Measurements from ENCODE around the gene LHCGR. TPM values are rescaled to one million over a fixed set of nuclear protein-coding genes. Genes with fewer than 3 reads are reported as not detected.

The LHCGR gene
- polyA plus RNA-seq, 1 donor from 2014 or later, result not detected

DNA sequence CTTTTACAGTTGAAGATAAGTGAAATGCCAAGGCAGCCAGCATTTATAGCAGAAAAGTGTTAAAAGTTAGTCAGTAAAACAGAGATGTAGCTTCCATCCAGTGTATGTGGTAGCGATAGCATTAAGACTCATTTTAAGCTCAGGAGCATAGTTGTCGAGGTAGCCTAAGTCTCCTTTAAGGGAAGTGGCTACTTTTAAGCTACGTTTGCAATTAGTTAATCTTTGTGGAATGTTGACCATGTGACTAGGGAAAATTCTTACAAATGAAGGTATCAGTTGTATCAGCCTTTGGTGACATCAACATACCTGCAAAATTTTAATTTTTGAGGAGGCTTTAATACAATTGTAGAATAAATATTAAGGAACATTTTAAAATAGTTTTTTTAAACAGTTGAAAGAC is 61.9 kb downstream of the LHCGR start:
- no peak for TF ChIP-seq EP300 (conservative IDR thresholded peaks at IDR 0.05; ENCODE audit: poor library complexity, severe bottlenecking)
- TF ChIP-seq TAF1 (IDR thresholded peaks at IDR 0.05; ENCODE audit: low read depth), result no peak
- TF ChIP-seq SMC3 (conservative IDR thresholded peaks at IDR 0.05; ENCODE audit: poor library complexity), result no peak
- TF ChIP-seq MXI1 (conservative IDR thresholded peaks at IDR 0.05; ENCODE audit: poor library complexity, severe bottlenecking), result no peak
- no peak for TF ChIP-seq POLR2AphosphoS5 (IDR thresholded peaks at IDR 0.05)
- TF ChIP-seq, protein P1, sequence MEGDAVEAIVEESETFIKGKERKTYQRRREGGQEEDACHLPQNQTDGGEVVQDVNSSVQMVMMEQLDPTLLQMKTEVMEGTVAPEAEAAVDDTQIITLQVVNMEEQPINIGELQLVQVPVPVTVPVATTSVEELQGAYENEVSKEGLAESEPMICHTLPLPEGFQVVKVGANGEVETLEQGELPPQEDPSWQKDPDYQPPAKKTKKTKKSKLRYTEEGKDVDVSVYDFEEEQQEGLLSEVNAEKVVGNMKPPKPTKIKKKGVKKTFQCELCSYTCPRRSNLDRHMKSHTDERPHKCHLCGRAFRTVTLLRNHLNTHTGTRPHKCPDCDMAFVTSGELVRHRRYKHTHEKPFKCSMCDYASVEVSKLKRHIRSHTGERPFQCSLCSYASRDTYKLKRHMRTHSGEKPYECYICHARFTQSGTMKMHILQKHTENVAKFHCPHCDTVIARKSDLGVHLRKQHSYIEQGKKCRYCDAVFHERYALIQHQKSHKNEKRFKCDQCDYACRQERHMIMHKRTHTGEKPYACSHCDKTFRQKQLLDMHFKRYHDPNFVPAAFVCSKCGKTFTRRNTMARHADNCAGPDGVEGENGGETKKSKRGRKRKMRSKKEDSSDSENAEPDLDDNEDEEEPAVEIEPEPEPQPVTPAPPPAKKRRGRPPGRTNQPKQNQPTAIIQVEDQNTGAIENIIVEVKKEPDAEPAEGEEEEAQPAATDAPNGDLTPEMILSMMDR (IDR thresholded peaks at IDR 0.05; ENCODE audit: poor library complexity, severe bottlenecking), result no peak
- TF ChIP-seq EZH2 (IDR thresholded peaks at IDR 0.05; ENCODE audit: borderline replicate concordance, insufficient read depth, low read length, poor library complexity, severe bottlenecking), result no peak
- TF ChIP-seq RAD21 (conservative IDR thresholded peaks at IDR 0.05), result no peak
- TF ChIP-seq, protein P2, sequence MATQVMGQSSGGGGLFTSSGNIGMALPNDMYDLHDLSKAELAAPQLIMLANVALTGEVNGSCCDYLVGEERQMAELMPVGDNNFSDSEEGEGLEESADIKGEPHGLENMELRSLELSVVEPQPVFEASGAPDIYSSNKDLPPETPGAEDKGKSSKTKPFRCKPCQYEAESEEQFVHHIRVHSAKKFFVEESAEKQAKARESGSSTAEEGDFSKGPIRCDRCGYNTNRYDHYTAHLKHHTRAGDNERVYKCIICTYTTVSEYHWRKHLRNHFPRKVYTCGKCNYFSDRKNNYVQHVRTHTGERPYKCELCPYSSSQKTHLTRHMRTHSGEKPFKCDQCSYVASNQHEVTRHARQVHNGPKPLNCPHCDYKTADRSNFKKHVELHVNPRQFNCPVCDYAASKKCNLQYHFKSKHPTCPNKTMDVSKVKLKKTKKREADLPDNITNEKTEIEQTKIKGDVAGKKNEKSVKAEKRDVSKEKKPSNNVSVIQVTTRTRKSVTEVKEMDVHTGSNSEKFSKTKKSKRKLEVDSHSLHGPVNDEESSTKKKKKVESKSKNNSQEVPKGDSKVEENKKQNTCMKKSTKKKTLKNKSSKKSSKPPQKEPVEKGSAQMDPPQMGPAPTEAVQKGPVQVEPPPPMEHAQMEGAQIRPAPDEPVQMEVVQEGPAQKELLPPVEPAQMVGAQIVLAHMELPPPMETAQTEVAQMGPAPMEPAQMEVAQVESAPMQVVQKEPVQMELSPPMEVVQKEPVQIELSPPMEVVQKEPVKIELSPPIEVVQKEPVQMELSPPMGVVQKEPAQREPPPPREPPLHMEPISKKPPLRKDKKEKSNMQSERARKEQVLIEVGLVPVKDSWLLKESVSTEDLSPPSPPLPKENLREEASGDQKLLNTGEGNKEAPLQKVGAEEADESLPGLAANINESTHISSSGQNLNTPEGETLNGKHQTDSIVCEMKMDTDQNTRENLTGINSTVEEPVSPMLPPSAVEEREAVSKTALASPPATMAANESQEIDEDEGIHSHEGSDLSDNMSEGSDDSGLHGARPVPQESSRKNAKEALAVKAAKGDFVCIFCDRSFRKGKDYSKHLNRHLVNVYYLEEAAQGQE (IDR thresholded peaks at IDR 0.05; ENCODE audit: borderline replicate concordance), result no peak
- no peaks in the 10 kb centered on the region for H3K79me2 ChIP-seq (replicated peaks; ENCODE audit: insufficient read depth, low read length)
- no peak overlapping the region for H3K4me2 ChIP-seq (ENCODE audit: low read length)
- H3F3A ChIP-seq (ENCODE audit: insufficient read depth, low read length, poor library complexity, severe bottlenecking), result peaks cover 6% of the 10 kb centered on the region
- no peaks in the 10 kb centered on the region for H3K36me3 ChIP-seq (ENCODE audit: insufficient read depth, low read length)
- no peak overlapping the region for H2AFZ ChIP-seq (ENCODE audit: low read depth, low read length)
- no peak overlapping the region for H3K9ac ChIP-seq (ENCODE audit: low read length)
- H3K27ac ChIP-seq (ENCODE audit: low read length), result no peak overlapping the region
- H3K9me3 ChIP-seq (ENCODE audit: low read length), result no peaks in the 10 kb centered on the region
- H3K4me3 ChIP-seq (ENCODE audit: low read length), result no peak overlapping the region
- H4K20me1 ChIP-seq (ENCODE audit: insufficient read depth), result no peaks in the 10 kb centered on the region
- H3K9me2 ChIP-seq (ENCODE audit: insufficient read depth, low read length), result no peaks in the 10 kb centered on the region
- H3K27me3 ChIP-seq (ENCODE audit: insufficient read depth, low read depth, low read length), result no peaks in the 10 kb centered on the region

DNA sequence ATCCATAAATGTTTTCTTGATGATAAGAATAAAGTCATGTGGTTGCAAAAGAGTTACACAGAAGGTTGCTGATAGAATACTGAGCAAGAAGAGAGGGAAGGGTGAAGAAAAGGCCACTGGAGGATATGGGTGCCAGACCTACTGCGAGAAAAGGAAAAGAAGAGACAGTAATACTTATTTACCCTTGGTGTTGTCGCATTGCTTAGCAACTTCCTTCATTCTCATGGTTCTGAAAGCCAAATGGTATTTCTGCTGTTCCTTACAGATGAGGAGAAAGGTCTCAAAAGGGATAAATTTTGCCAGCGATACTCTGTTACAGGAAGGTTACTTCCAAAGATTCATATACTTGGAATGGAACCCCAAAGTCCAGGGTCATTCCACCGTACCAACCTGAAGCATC is 62.5 kb downstream of the LHCGR start:
- H3K4me3 ChIP-seq (ENCODE audit: low read length), result no peak overlapping the region
- no peaks in the 10 kb centered on the region for H3F3A ChIP-seq (ENCODE audit: insufficient read depth, low read length, poor library complexity, severe bottlenecking)
- H3K79me2 ChIP-seq (replicated peaks; ENCODE audit: insufficient read depth, low read length), result no peaks in the 10 kb centered on the region
- no peaks in the 10 kb centered on the region for H3K9me3 ChIP-seq (ENCODE audit: low read length)
- TF ChIP-seq POLR2AphosphoS5 (IDR thresholded peaks at IDR 0.05), result no peak
- TF ChIP-seq MXI1 (conservative IDR thresholded peaks at IDR 0.05; ENCODE audit: poor library complexity, severe bottlenecking), result no peak
- no peak for TF ChIP-seq EP300 (conservative IDR thresholded peaks at IDR 0.05; ENCODE audit: poor library complexity, severe bottlenecking)
- TF ChIP-seq, protein P2 (IDR thresholded peaks at IDR 0.05; ENCODE audit: borderline replicate concordance), result no peak
- TF ChIP-seq EZH2 (IDR thresholded peaks at IDR 0.05; ENCODE audit: borderline replicate concordance, insufficient read depth, low read length, poor library complexity, severe bottlenecking), result no peak
- no peak for TF ChIP-seq RAD21 (conservative IDR thresholded peaks at IDR 0.05)
- no peak for TF ChIP-seq SMC3 (conservative IDR thresholded peaks at IDR 0.05; ENCODE audit: poor library complexity)
- TF ChIP-seq TAF1 (IDR thresholded peaks at IDR 0.05; ENCODE audit: low read depth), result no peak
- TF ChIP-seq, protein P1 (IDR thresholded peaks at IDR 0.05; ENCODE audit: poor library complexity, severe bottlenecking), result no peak
- no peak overlapping the region for H3K4me2 ChIP-seq (ENCODE audit: low read length)
- H3K36me3 ChIP-seq (ENCODE audit: insufficient read depth, low read length), result no peaks in the 10 kb centered on the region
- no peaks in the 10 kb centered on the region for H4K20me1 ChIP-seq (ENCODE audit: insufficient read depth)
- no peaks in the 10 kb centered on the region for H3K9me2 ChIP-seq (ENCODE audit: insufficient read depth, low read length)
- H3K27ac ChIP-seq (ENCODE audit: low read length), result no peak overlapping the region
- no peaks in the 10 kb centered on the region for H3K27me3 ChIP-seq (ENCODE audit: insufficient read depth, low read depth, low read length)
- no peak overlapping the region for H2AFZ ChIP-seq (ENCODE audit: low read depth, low read length)
- H3K9ac ChIP-seq (ENCODE audit: low read length), result no peak overlapping the region

All from neural cell (in vitro differentiated cells).